Stimulated activated CD4-positive, alpha-beta T cell treated with anti-CD3 and anti-CD28 coated beads, Interleukin-1b, Interleukin-23, amount 100 ng/mL, for 4 hours (primary cell): ENCODE measurements around the gene AOX1.
"Not testable (repeated sequence)": the region's sequence is repeated elsewhere in the genome, so short reads cannot be mapped to it uniquely, and the experiment has no call there.

Experiments used
- DNase-seq, 2 donors: peaks; one replicate each; pipeline ENCODE4 v3.0.0-alpha.2; 2020; ENCODE audit warnings: low read depth in 2 of 2

AOX1 gene

GRCh38 chr2:200602584-200602983 is 16.8 kb downstream of the AOX1 start:
- DNase-seq, result no peak

GRCh38 chr2:200603972-200604371 is 18.2 kb downstream of the AOX1 start:
- no peak for DNase-seq

- no peak for DNase-seq
These were observed 18.9 kb downstream of the AOX1 start for GRCh38 chr2:200604571-200605255.

GRCh38 chr2:200608341-200609027 is 22.7 kb downstream of the AOX1 start:
- DNase-seq, result no peak

- DNase-seq, result no peak
These were observed 23.3 kb downstream of the AOX1 start for GRCh38 chr2:200609028-200609614.

- DNase-seq, result not testable (repeated sequence)
These were observed 24.4 kb downstream of the AOX1 start for GRCh38 chr2:200610217-200610616.

- DNase-seq, result no peak
These were observed 27.9 kb downstream of the AOX1 start for GRCh38 chr2:200613692-200614091.

GRCh38 chr2:200614249-200614648 is 28.4 kb downstream of the AOX1 start:
- no peak for DNase-seq

GRCh38 chr2:200615247-200615646 is 29.4 kb downstream of the AOX1 start:
- no peak for DNase-seq

GRCh38 chr2:200616193-200616592 is 30.4 kb downstream of the AOX1 start:
- DNase-seq, result no peak

GRCh38 chr2:200616656-200617055 is 30.8 kb downstream of the AOX1 start:
- no peak for DNase-seq

GRCh38 chr2:200617156-200618053 is 31.6 kb downstream of the AOX1 start:
- DNase-seq, result no peak

- no peak for DNase-seq
These were observed 32.2 kb downstream of the AOX1 start for GRCh38 chr2:200618054-200618419.

- no peak for DNase-seq
These were observed 32.8 kb downstream of the AOX1 start for GRCh38 chr2:200618590-200619021.

GRCh38 chr2:200619279-200619678 is 33.5 kb downstream of the AOX1 start:
- no peak for DNase-seq

- no peak for DNase-seq
These were observed 35.0 kb downstream of the AOX1 start for GRCh38 chr2:200620606-200621390.

GRCh38 chr2:200622106-200622505 is 36.3 kb downstream of the AOX1 start:
- DNase-seq, result no peak

- DNase-seq, result no peak
These were observed 38.2 kb downstream of the AOX1 start for GRCh38 chr2:200624026-200624425.

- DNase-seq, result no peak
These were observed 38.8 kb downstream of the AOX1 start for GRCh38 chr2:200624658-200625057.

- no peak for DNase-seq
These were observed 39.5 kb downstream of the AOX1 start for GRCh38 chr2:200625282-200625681.

GRCh38 chr2:200625958-200626363 is 40.1 kb downstream of the AOX1 start:
- DNase-seq, result no peak
